HepG2 (cell line): Measurements from ENCODE around the gene NDST1. TPM values are rescaled to one million over a fixed set of nuclear protein-coding genes. Genes with fewer than 3 reads are reported as not detected.

Experiments
- CBX5 ChIP-seq: sonication (generic); formaldehyde crosslinking; IDR thresholded peaks from 2 replicates; pipeline ENCODE4 v1.4.0; 2020; ENCODE audit warnings: missing genetic modification reagents, borderline replicate concordance
- DPF2 ChIP-seq: sonication (generic); formaldehyde crosslinking; IDR thresholded peaks from 2 replicates; pipeline ENCODE4 v1.4.0; 2020; ENCODE audit warnings: mild to moderate bottlenecking, low read depth, missing genetic modification reagents, borderline replicate concordance
- DR1 ChIP-seq: sonication (generic); formaldehyde crosslinking; IDR thresholded peaks from 2 replicates; pipeline ENCODE4 v1.8.0; 2021; ENCODE audit warnings: mild to moderate bottlenecking, missing genetic modification reagents, inconsistent platforms
- EHMT2 ChIP-seq: fragments of 200-600 bp; sonication (generic); IDR thresholded peaks from 2 replicates; pipeline ENCODE4 v1.7.0; 2017; ENCODE audit warnings: antibody characterized with exemption, low read depth, low read length, borderline replicate concordance
- ELF4 ChIP-seq: sonication (generic); formaldehyde crosslinking; IDR thresholded peaks from 2 replicates; pipeline ENCODE4 v1.5.0; 2020; ENCODE audit warnings: missing genetic modification reagents, mild to moderate bottlenecking, moderate library complexity, borderline replicate concordance
- FOXA1 ChIP-seq, 2 experiments: fragments of 450-650 bp in 1 of 2; sonication (generic) in 1 of 2; formaldehyde crosslinking in 1 of 2; IDR thresholded peaks; 2 replicates each; pipeline versions ENCODE4 v1.4.0 to v1.6.1; 2016 to 2020; ENCODE audit warnings: missing genetic modification reagents in 1 of 2
- FOXP1 ChIP-seq, 2 experiments: fragments of 450-650 bp in 1 of 2; IDR thresholded peaks; 2 replicates each; pipeline ENCODE4 v1.6.1; 2017 to 2018; ENCODE audit warnings: antibody characterized with exemption in 1 of 2
- GTF2F1 ChIP-seq: fragments of 150-350 bp; IDR thresholded peaks from 2 replicates; pipeline ENCODE4 v1.6.1; 2014; ENCODE audit warnings: low read length
- HCFC1 ChIP-seq: fragments of 150-350 bp; IDR thresholded peaks from 2 replicates; pipeline ENCODE4 v1.6.1; 2014; ENCODE audit warnings: low read depth, low read length
- HOXA3 ChIP-seq: sonication (generic); formaldehyde crosslinking; IDR thresholded peaks from 2 replicates; pipeline ENCODE4 v1.5.0; 2020; ENCODE audit warnings: missing genetic modification reagents
- KAT7 ChIP-seq: IDR thresholded peaks from 2 replicates; pipeline ENCODE4 v1.6.1; 2018; ENCODE audit warnings: borderline replicate concordance, missing compliant biosample characterization
- MZF1 ChIP-seq: sonication (generic); formaldehyde crosslinking; IDR thresholded peaks from 2 replicates; pipeline ENCODE4 v1.8.1; 2023; ENCODE audit warnings: mild to moderate bottlenecking, missing genetic modification reagents, borderline replicate concordance
- NCOA5 ChIP-seq: sonication (generic); formaldehyde crosslinking; IDR thresholded peaks from 2 replicates; pipeline ENCODE4 v1.4.0; 2020; ENCODE audit warnings: missing genetic modification reagents
- RBFOX2 ChIP-seq: fragments of 200-400 bp; formaldehyde crosslinking; IDR thresholded peaks from 2 replicates; pipeline ENCODE4 v1.6.1; 2017; ENCODE audit warnings: low read depth, mild to moderate bottlenecking, low read length
- RFXAP ChIP-seq: sonication (generic); formaldehyde crosslinking; IDR thresholded peaks from 2 replicates; pipeline ENCODE4 v1.4.0; 2020; ENCODE audit warnings: missing genetic modification reagents, borderline replicate concordance
- SMAD9 ChIP-seq: sonication (generic); formaldehyde crosslinking; IDR thresholded peaks from 2 replicates; pipeline ENCODE4 v1.5.1; 2020; ENCODE audit warnings: mild to moderate bottlenecking, missing genetic modification reagents
- YEATS4 ChIP-seq: sonication (generic); formaldehyde crosslinking; IDR thresholded peaks from 2 replicates; pipeline ENCODE4 v1.4.0; 2020; ENCODE audit warnings: missing genetic modification reagents, borderline replicate concordance
- ZNF441 ChIP-seq: sonication (generic); formaldehyde crosslinking; IDR thresholded peaks from 2 replicates; pipeline ENCODE4 v1.7.0; 2021; ENCODE audit warnings: missing genetic modification reagents, borderline replicate concordance
- ZNF598 ChIP-seq: sonication (generic); formaldehyde crosslinking; IDR thresholded peaks from 2 replicates; pipeline ENCODE4 v1.5.1; 2020; ENCODE audit warnings: mild to moderate bottlenecking, missing genetic modification reagents, borderline replicate concordance
- ZNF660 ChIP-seq: sonication (generic); formaldehyde crosslinking; IDR thresholded peaks from 2 replicates; pipeline ENCODE4 v1.5.1; 2020; ENCODE audit warnings: mild to moderate bottlenecking, low read depth, missing genetic modification reagents, borderline replicate concordance
- ZSCAN31 ChIP-seq: sonication (generic); formaldehyde crosslinking; IDR thresholded peaks from 2 replicates; pipeline ENCODE4 v1.5.0; 2020; ENCODE audit warnings: low read depth, mild to moderate bottlenecking, missing genetic modification reagents
- polyA plus RNA-seq, 8 experiments: library from polyadenylated mRNA; depleted of rRNA in 3 of 8; stranded (reverse) in 7 of 8; unstranded in 1 of 8; fragments of >200 nt; fragmentation: Illumina TruSeq in 4 of 8; extraction: Trizol in 4 of 8; gene quantifications; 2 replicates each; pipeline versions ENCODE4 v1.2.1 to v1.2.3, GENCODE V29; 2011 to 2016; ENCODE audit warnings: low read depth in 4 of 8, missing spikeins in 1 of 8, mixed read lengths in 1 of 8; ENCODE audit not compliant: insufficient read depth in 1 of 8
- total RNA-seq, 5 experiments: library from RNA; depleted of rRNA; stranded (reverse); fragments of >200 nt; fragmentation: Illumina TruSeq; extraction: Trizol; gene quantifications; 2 replicates each; pipeline ENCODE4 v1.2.3, GENCODE V29; 2016; ENCODE audit warnings: low read depth in 1 of 5
- TF ChIP-seq, protein P1 (sequence below): sonication (generic); formaldehyde crosslinking; conservative IDR thresholded peaks from 2 replicates; pipeline ENCODE4 v1.4.0; 2020; ENCODE audit warnings: missing genetic modification reagents
- TF ChIP-seq, protein P2 (sequence below): sonication (generic); formaldehyde crosslinking; IDR thresholded peaks from 2 replicates; pipeline ENCODE4 v1.9.0; 2022; ENCODE audit warnings: low read depth, missing genetic modification reagents
- TF ChIP-seq, protein P3 (sequence below), 2 experiments: fragments of 450-650 bp in 1 of 2; sonication (generic) in 1 of 2; formaldehyde crosslinking; IDR thresholded peaks; 2 replicates each; pipeline versions ENCODE4 v1.5.0 to v1.8.0; 2020 to 2022; ENCODE audit warnings: mild to moderate bottlenecking in 1 of 2, missing genetic modification reagents in 1 of 2
- TF ChIP-seq, protein P4 (sequence below): sonication (generic); formaldehyde crosslinking; IDR thresholded peaks from 2 replicates; pipeline ENCODE4 v1.4.0; 2020; ENCODE audit warnings: missing genetic modification reagents

The NDST1 gene
- total and polyA plus RNA-seq, 2 of the 13 experiments (the other 11 are each of a cell fraction or from before 2014, with no cell fraction given) = 23.8 to 26.2 TPM

DNA sequence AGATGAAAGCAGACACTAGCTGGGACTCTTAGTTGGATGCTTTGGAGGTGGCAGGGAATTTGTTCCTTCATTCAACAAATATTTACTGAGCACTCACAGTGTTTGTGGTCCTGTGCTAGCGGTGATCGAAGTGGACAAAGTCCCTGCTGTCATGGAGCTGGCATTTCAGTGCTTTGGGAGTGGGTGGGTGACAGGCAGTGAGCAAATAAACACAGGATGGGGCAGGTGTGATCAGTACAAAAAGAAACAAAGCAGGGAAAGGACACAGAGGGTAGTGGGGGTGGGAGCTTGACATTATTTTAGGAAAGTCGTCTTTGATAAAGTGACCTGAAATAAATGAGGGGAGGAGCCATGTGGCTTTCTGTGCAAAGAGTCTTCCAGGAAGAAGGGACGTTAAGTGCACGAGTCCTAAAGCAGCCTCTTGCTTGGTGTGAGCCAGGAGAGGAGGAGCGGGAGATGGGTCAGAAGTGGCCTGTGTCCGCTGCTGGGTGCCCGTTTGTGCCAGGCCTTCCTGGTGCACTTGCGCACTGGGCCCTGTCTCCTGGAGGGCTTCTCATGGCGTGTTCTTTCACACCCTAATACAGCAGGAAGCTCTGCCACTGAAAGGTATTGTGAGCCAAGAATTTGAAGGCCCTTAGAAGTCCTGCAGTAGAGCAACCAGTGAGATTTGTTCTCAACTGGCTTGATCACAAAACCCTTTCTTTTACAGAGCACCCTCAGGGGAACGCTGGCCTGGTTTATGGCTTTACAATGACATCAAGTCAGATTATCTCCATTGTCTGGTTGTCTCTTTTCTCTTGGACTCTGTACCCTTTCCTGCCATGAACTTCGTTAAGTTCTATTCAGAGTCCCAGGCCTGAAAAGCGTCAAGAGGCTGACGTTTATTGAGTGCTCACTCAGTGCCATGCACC is 14.8 kb downstream of the NDST1 start (continued):
- TF ChIP-seq EHMT2 = no peak
- no peak for TF ChIP-seq ZNF598 (CRISPR knock-in tag)
- no peak for TF ChIP-seq RBFOX2
- TF ChIP-seq YEATS4 (CRISPR knock-in tag) = peak; percentile 89
- TF ChIP-seq NCOA5 = no peak
- TF ChIP-seq, protein P1, sequence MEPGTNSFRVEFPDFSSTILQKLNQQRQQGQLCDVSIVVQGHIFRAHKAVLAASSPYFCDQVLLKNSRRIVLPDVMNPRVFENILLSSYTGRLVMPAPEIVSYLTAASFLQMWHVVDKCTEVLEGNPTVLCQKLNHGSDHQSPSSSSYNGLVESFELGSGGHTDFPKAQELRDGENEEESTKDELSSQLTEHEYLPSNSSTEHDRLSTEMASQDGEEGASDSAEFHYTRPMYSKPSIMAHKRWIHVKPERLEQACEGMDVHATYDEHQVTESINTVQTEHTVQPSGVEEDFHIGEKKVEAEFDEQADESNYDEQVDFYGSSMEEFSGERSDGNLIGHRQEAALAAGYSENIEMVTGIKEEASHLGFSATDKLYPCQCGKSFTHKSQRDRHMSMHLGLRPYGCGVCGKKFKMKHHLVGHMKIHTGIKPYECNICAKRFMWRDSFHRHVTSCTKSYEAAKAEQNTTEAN = peak; percentile 92
- TF ChIP-seq HCFC1 = no peak
- no peak for TF ChIP-seq GTF2F1
- peak; percentile 91 for TF ChIP-seq FOXA1 (IDR thresholded peaks at IDR 0.05)
- peak; percentile 98 for TF ChIP-seq FOXA1 (CRISPR knock-in tag; IDR thresholded peaks at IDR 0.05)
- TF ChIP-seq SMAD9 (CRISPR knock-in tag) = no peak
- TF ChIP-seq, protein P2, sequence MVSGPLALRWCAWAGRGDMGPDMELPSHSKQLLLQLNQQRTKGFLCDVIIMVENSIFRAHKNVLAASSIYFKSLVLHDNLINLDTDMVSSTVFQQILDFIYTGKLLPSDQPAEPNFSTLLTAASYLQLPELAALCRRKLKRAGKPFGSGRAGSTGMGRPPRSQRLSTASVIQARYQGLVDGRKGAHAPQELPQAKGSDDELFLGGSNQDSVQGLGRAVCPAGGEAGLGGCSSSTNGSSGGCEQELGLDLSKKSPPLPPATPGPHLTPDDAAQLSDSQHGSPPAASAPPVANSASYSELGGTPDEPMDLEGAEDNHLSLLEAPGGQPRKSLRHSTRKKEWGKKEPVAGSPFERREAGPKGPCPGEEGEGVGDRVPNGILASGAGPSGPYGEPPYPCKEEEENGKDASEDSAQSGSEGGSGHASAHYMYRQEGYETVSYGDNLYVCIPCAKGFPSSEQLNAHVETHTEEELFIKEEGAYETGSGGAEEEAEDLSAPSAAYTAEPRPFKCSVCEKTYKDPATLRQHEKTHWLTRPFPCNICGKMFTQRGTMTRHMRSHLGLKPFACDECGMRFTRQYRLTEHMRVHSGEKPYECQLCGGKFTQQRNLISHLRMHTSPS (CRISPR knock-in tag) = peak; percentile 95
- peak; percentile 77; the same call in 1 of the 2 replicates for TF ChIP-seq ZSCAN31
- TF ChIP-seq ZNF660 (CRISPR knock-in tag) = no peak
- TF ChIP-seq, protein P3, sequence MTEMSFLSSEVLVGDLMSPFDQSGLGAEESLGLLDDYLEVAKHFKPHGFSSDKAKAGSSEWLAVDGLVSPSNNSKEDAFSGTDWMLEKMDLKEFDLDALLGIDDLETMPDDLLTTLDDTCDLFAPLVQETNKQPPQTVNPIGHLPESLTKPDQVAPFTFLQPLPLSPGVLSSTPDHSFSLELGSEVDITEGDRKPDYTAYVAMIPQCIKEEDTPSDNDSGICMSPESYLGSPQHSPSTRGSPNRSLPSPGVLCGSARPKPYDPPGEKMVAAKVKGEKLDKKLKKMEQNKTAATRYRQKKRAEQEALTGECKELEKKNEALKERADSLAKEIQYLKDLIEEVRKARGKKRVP (CRISPR knock-in tag; IDR thresholded peaks at IDR 0.05) = peak in 1 of 2 experiments; percentile 81; a peak in 2 of 4 replicates
- TF ChIP-seq ELF4 (CRISPR knock-in tag) = no peak
- peak; percentile 54; the same call in 1 of the 2 replicates for TF ChIP-seq ZNF441 (CRISPR knock-in tag)
- TF ChIP-seq, protein P4, sequence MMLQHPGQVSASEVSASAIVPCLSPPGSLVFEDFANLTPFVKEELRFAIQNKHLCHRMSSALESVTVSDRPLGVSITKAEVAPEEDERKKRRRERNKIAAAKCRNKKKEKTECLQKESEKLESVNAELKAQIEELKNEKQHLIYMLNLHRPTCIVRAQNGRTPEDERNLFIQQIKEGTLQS (CRISPR knock-in tag) = peak; percentile 73; the same call in 1 of the 2 replicates
- TF ChIP-seq FOXP1 (IDR thresholded peaks at IDR 0.05) = peak; percentile 95
- TF ChIP-seq FOXP1 (CRISPR knock-in tag; IDR thresholded peaks at IDR 0.05) = peak; percentile 100
- TF ChIP-seq DPF2 (CRISPR knock-in tag) = peak; percentile 99
- TF ChIP-seq RFXAP (CRISPR knock-in tag) = peak; percentile 82; the same call in 1 of the 2 replicates
- TF ChIP-seq CBX5 (CRISPR knock-in tag) = peak; percentile 97; the same call in 1 of the 2 replicates
- TF ChIP-seq HOXA3 (CRISPR knock-in tag) = peak; percentile 88
- TF ChIP-seq DR1 = no peak
- TF ChIP-seq MZF1 (CRISPR knock-in tag) = no peak
- TF ChIP-seq KAT7 (CRISPR knock-in tag) = 0 out of 2 replicates have a peak, but pooled peaks have one; percentile 39
